Measurements from ENCODE around the gene NGB.

NGB gene

GRCh38 chr14:77290705-77291104, 19.7 kb upstream of the NGB start:
- TF ChIP-seq POLR2AphosphoS5 (IDR thresholded peaks at IDR 0.05; ENCODE audit: low read depth) (no peak), CTCF (IDR thresholded peaks at IDR 0.05; ENCODE audit: insufficient read depth, low read length) (no peak), REST (IDR thresholded peaks at IDR 0.05; ENCODE audit: insufficient replicate concordance, low read depth) (no peak), SPI1 (IDR thresholded peaks at IDR 0.05; ENCODE audit: borderline replicate concordance, low read depth) (no peak), GABPA (IDR thresholded peaks at IDR 0.05; ENCODE audit: low read depth) (no peak)
- H3K27me3 ChIP-seq (ENCODE audit: insufficient read depth, poor library complexity, severe bottlenecking): no peaks in the 10 kb centered on the region
- H3K4me3 ChIP-seq (replicated peaks; ENCODE audit: insufficient read depth, low read length): no peak overlapping the region
- H3K27ac ChIP-seq (replicated peaks): no peak overlapping the region
- DNase-seq (ENCODE audit: low read depth in 1 of 2, low spot score in 1 of 2): no peak

- H3K27ac ChIP-seq (replicated peaks): no peak overlapping the region
- TF ChIP-seq CTCF (IDR thresholded peaks at IDR 0.05; ENCODE audit: insufficient read depth, low read length): no peak
- no peak for TF ChIP-seq REST (IDR thresholded peaks at IDR 0.05; ENCODE audit: insufficient replicate concordance, low read depth)
- no peak for TF ChIP-seq POLR2AphosphoS5 (IDR thresholded peaks at IDR 0.05; ENCODE audit: low read depth)
- no peak for TF ChIP-seq SPI1 (IDR thresholded peaks at IDR 0.05; ENCODE audit: borderline replicate concordance, low read depth)
- TF ChIP-seq GABPA (IDR thresholded peaks at IDR 0.05; ENCODE audit: low read depth): no peak
- no peaks in the 10 kb centered on the region for H3K27me3 ChIP-seq (ENCODE audit: insufficient read depth, poor library complexity, severe bottlenecking)
- H3K4me3 ChIP-seq (replicated peaks; ENCODE audit: insufficient read depth, low read length): no peak overlapping the region
- DNase-seq (ENCODE audit: low read depth in 1 of 2, low spot score in 1 of 2): no peak
These were observed 15.6 kb upstream of the NGB start for GRCh38 chr14:77286576-77286975.

GRCh38 chr14:77284466-77284865, 13.5 kb upstream of the NGB start:
- Histone ChIP-seq H3K27me3 (ENCODE audit: insufficient read depth, poor library complexity, severe bottlenecking) (no peaks in the 10 kb centered on the region), H3K4me3 (replicated peaks; ENCODE audit: insufficient read depth, low read length) (no peak overlapping the region), H3K27ac (replicated peaks) (no peak overlapping the region)
- TF ChIP-seq REST (IDR thresholded peaks at IDR 0.05; ENCODE audit: insufficient replicate concordance, low read depth) (no peak), SPI1 (IDR thresholded peaks at IDR 0.05; ENCODE audit: borderline replicate concordance, low read depth) (no peak), POLR2AphosphoS5 (IDR thresholded peaks at IDR 0.05; ENCODE audit: low read depth) (no peak), GABPA (IDR thresholded peaks at IDR 0.05; ENCODE audit: low read depth) (no peak), CTCF (IDR thresholded peaks at IDR 0.05; ENCODE audit: insufficient read depth, low read length) (no peak)
- no peak for DNase-seq (ENCODE audit: low read depth in 1 of 2, low spot score in 1 of 2)
